Panc1 (cell line): ENCODE measurements around the gene SRMS.

ENCODE experiments used
- CTCF ChIP-seq: fragments of 450-650 bp; IDR thresholded peaks from 2 replicates; pipeline ENCODE4 v1.5.1; 2017; ENCODE audit warnings: mild to moderate bottlenecking
- POLR2AphosphoS5 ChIP-seq: IDR thresholded peaks from 2 replicates; pipeline ENCODE4 v1.6.1; 2012; ENCODE audit warnings: mild to moderate bottlenecking, low read depth, low read length, moderate library complexity
- SIN3A ChIP-seq: IDR thresholded peaks from 2 replicates; pipeline ENCODE4 v1.6.1; 2012; ENCODE audit warnings: low read depth, mild to moderate bottlenecking, low read length, moderate library complexity, borderline replicate concordance; ENCODE audit not compliant: insufficient read depth
- TCF7L2 ChIP-seq: IDR thresholded peaks from 2 replicates; pipeline ENCODE4 v1.6.1; 2011; ENCODE audit warnings: mild to moderate bottlenecking, low read depth, low read length, inconsistent platforms
- TF ChIP-seq, protein P1 (sequence below), 2 experiments: IDR thresholded peaks; 2 replicates each; pipeline ENCODE4 v1.6.1; 2011 to 2012; ENCODE audit warnings: low read depth in 2 of 2, control low read depth in 1 of 2, low read length in 1 of 2, mild to moderate bottlenecking in 1 of 2, moderate library complexity in 1 of 2; ENCODE audit not compliant: insufficient read depth in 1 of 2

DNA sequence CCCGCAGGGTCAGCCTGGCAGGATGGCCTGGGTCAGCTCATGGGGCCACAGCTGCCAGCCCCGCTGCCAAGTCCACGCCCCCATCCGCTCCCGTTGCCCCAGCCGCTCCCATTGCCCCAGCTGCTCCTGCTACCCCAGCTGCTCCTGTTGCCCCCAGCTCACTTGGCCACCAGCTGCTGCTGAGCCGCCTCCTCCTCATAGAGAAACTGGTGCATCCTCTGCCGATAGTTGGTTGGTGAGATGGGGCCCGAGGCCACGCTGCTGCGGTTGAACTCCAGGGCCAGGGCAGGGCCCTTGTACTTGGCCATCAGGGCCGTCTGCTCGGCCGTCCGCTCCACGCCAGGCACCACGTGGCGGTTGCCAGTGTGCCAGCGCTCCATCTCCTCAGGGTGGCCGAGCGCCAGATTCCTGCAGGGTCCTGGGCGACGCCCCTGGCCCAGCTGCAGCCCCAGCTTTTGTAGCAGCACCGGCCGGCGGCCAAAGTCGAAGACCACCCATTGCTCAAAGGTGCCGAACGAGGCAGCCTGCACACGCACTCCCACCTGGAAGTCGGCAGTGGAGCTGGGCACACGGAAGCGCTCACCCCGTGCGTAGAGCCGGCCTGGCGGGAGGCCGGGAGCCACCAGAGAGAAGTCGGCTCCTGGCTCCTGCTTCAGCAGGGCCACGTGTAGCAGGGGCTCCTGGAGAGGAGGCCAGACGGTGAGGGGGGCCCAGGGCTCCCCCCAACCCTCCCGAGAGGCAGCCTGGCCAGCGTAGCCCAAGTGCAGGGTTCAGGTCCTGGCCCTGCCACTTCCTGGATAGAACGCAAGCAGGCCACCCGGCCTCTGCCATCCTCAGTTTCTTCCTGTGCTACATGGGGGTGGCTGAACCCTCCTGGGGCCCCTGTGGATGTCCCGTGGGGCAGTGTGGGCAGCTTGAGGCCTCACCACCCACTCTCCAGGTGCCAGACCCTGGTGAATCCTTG is 21.7 kb upstream of the SRMS start:
- TF ChIP-seq, protein P1, sequence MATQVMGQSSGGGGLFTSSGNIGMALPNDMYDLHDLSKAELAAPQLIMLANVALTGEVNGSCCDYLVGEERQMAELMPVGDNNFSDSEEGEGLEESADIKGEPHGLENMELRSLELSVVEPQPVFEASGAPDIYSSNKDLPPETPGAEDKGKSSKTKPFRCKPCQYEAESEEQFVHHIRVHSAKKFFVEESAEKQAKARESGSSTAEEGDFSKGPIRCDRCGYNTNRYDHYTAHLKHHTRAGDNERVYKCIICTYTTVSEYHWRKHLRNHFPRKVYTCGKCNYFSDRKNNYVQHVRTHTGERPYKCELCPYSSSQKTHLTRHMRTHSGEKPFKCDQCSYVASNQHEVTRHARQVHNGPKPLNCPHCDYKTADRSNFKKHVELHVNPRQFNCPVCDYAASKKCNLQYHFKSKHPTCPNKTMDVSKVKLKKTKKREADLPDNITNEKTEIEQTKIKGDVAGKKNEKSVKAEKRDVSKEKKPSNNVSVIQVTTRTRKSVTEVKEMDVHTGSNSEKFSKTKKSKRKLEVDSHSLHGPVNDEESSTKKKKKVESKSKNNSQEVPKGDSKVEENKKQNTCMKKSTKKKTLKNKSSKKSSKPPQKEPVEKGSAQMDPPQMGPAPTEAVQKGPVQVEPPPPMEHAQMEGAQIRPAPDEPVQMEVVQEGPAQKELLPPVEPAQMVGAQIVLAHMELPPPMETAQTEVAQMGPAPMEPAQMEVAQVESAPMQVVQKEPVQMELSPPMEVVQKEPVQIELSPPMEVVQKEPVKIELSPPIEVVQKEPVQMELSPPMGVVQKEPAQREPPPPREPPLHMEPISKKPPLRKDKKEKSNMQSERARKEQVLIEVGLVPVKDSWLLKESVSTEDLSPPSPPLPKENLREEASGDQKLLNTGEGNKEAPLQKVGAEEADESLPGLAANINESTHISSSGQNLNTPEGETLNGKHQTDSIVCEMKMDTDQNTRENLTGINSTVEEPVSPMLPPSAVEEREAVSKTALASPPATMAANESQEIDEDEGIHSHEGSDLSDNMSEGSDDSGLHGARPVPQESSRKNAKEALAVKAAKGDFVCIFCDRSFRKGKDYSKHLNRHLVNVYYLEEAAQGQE (IDR thresholded peaks at IDR 0.05; ENCODE audit: insufficient read depth in 1 of 2, low read depth in 2 of 2, low read length in 1 of 2): no peak
- TF ChIP-seq SIN3A: no peak
- TF ChIP-seq CTCF: no peak
- no peak for TF ChIP-seq POLR2AphosphoS5
- no peak for TF ChIP-seq TCF7L2
